Measurements from ENCODE around the gene SGSM1. TPM values are rescaled to one million over a fixed set of nuclear protein-coding genes. Genes with fewer than 3 reads are reported as not detected.

SGSM1 gene
- total and polyA plus RNA-seq, 9 donors = 0.91 to 4.4 (median 2.5) TPM

- WGBS, 3 donors = 60 to 71% (median 65%) methylated on average over 14 of the region's 14 CpGs
- no peak overlapping the region for H3K27ac ChIP-seq
- no peaks in the 10 kb centered on the region for H3K36me3 ChIP-seq
- intact Hi-C loops (cut with DNase I) = no loop called here
- TF ChIP-seq EP300 (IDR thresholded peaks at IDR 0.05) = no peak
- no peak for TF ChIP-seq CTCF (IDR thresholded peaks at IDR 0.05)
- TF ChIP-seq POLR2A (IDR thresholded peaks at IDR 0.05) = no peak
- no peaks in the 10 kb centered on the region for H3K27me3 ChIP-seq
- H3K4me3 ChIP-seq = no peak overlapping the region
- no peak for DNase-seq
- H3K9me3 ChIP-seq = no peaks in the 10 kb centered on the region
- H3K4me1 ChIP-seq (ENCODE audit: insufficient read depth) = peaks cover 2% of the 10 kb centered on the region
Observed at GRCh38 chr22:24810043-24810749, 4.2 kb downstream of the SGSM1 start.

GRCh38 chr22:24812950-24813775 lies 7.2 kb downstream of the SGSM1 start:
- Histone ChIP-seq H3K9me3 (no peaks in the 10 kb centered on the region), H3K27me3 (no peaks in the 10 kb centered on the region), H3K27ac (no peak overlapping the region), H3K4me1 (ENCODE audit: insufficient read depth) (no peaks in the 10 kb centered on the region), H3K36me3 (no peaks in the 10 kb centered on the region), H3K4me3 (no peak overlapping the region)
- WGBS, 3 donors = 66 to 72% (median 67%) methylated on average over 13 of the region's 13 CpGs
- TF ChIP-seq POLR2A (IDR thresholded peaks at IDR 0.05) (no peak), CTCF (IDR thresholded peaks at IDR 0.05) (no peak), EP300 (IDR thresholded peaks at IDR 0.05) (no peak)
- intact Hi-C loops (cut with DNase I) = no loop called here
- no peak for DNase-seq

GRCh38 chr22:24813861-24814770 lies 8.1 kb downstream of the SGSM1 start:
- Histone ChIP-seq H3K27ac (no peak overlapping the region), H3K36me3 (no peaks in the 10 kb centered on the region), H3K27me3 (no peaks in the 10 kb centered on the region), H3K4me1 (ENCODE audit: insufficient read depth) (no peaks in the 10 kb centered on the region), H3K4me3 (no peak overlapping the region), H3K9me3 (no peaks in the 10 kb centered on the region)
- WGBS, 3 donors = 73 to 76% (median 75%) methylated on average over 9 of the region's 9 CpGs
- intact Hi-C loops (cut with DNase I) = no loop called here
- no peak for DNase-seq
- TF ChIP-seq CTCF (IDR thresholded peaks at IDR 0.05) (no peak), EP300 (IDR thresholded peaks at IDR 0.05) (no peak), POLR2A (IDR thresholded peaks at IDR 0.05) (no peak)

GRCh38 chr22:24816806-24817205 lies 10.8 kb downstream of the SGSM1 start:
- Histone ChIP-seq H3K36me3 (no peaks in the 10 kb centered on the region), H3K9me3 (no peaks in the 10 kb centered on the region), H3K4me3 (no peak overlapping the region), H3K27ac (no peak overlapping the region), H3K27me3 (no peaks in the 10 kb centered on the region), H3K4me1 (ENCODE audit: insufficient read depth) (peaks cover 6% of the 10 kb centered on the region)
- DNase-seq = no peak
- WGBS, 3 donors = 7 to 22% (median 13%) methylated on average over 4 of the region's 4 CpGs
- TF ChIP-seq CTCF (IDR thresholded peaks at IDR 0.05) (no peak), POLR2A (IDR thresholded peaks at IDR 0.05) (no peak), EP300 (IDR thresholded peaks at IDR 0.05) (no peak)
- intact Hi-C loops (cut with DNase I) = no loop called here
